Osteoblast (primary cell): ENCODE results near the gene LY6G6D. TPM values are rescaled to one million over a fixed set of nuclear protein-coding genes. Genes with fewer than 3 reads are reported as not detected.
A peak's percentile ranks its signal among the peaks of the same experiment; 100 is the strongest.

ENCODE experiments used
- DNase-seq: peaks from one replicate; pipeline ENCODE4 v3.0.0; 2011; ENCODE audit warnings: low spot score, mixed read lengths; ENCODE audit not compliant: insufficient read length; ENCODE audit errors: missing footprints
- H2AFZ ChIP-seq: 2 replicates; pipeline ENCODE4 v1.6.0; 2011; ENCODE audit warnings: mild to moderate bottlenecking, low read length
- H3K27ac ChIP-seq: 2 replicates; pipeline ENCODE4 v1.5.1; 2011; ENCODE audit warnings: mild to moderate bottlenecking, low read depth, low read length, moderate library complexity
- H3K27me3 ChIP-seq: 2 replicates; pipeline ENCODE4 v1.6.0; 2012; ENCODE audit warnings: mild to moderate bottlenecking, control low read depth, inconsistent platforms, low read length, moderate library complexity; ENCODE audit not compliant: insufficient read depth
- H3K36me3 ChIP-seq: 2 replicates; pipeline ENCODE4 v1.5.1; 2011; ENCODE audit warnings: mild to moderate bottlenecking, low read length, control low read depth, moderate library complexity; ENCODE audit not compliant: insufficient read depth
- H3K4me1 ChIP-seq: 2 replicates; pipeline ENCODE4 v1.5.1; 2011; ENCODE audit warnings: mild to moderate bottlenecking, low read length, control low read depth, moderate library complexity; ENCODE audit not compliant: insufficient read depth
- H3K4me2 ChIP-seq: 2 replicates; pipeline ENCODE4 v1.6.0; 2011; ENCODE audit warnings: mild to moderate bottlenecking, low read length; ENCODE audit not compliant: insufficient read depth
- H3K4me3 ChIP-seq: fragments of 200-600 bp; sonication (generic); 3 replicates; pipeline ENCODE4 v1.5.1; 2012; ENCODE audit warnings: mild to moderate bottlenecking, low read length, inconsistent platforms; ENCODE audit not compliant: insufficient read depth
- H3K79me2 ChIP-seq: 2 replicates; pipeline ENCODE4 v1.6.0; 2012; ENCODE audit warnings: mild to moderate bottlenecking, low read length, control low read depth, inconsistent platforms; ENCODE audit not compliant: insufficient read depth
- H3K9me3 ChIP-seq: 2 replicates; pipeline ENCODE4 v1.5.1; 2011; ENCODE audit warnings: low read depth, low read length, control low read depth
- H4K20me1 ChIP-seq: 2 replicates; pipeline ENCODE4 v1.6.0; 2012; ENCODE audit warnings: mild to moderate bottlenecking, low read length, control low read depth; ENCODE audit not compliant: insufficient read depth
- total RNA-seq: library from RNA; depleted of rRNA; stranded (reverse); fragments of >200 nt; gene quantifications from 2 replicates; pipeline ENCODE4 v1.2.3, GENCODE V29; 2012
- TF ChIP-seq, protein P1 (sequence below): IDR thresholded peaks from 2 replicates; pipeline ENCODE4 v1.5.1; 2011; ENCODE audit warnings: mild to moderate bottlenecking, low read depth, low read length, moderate library complexity; ENCODE audit errors: extremely low read depth

Gene LY6G6D
- total RNA-seq, 1 donor = not detected

DNA sequence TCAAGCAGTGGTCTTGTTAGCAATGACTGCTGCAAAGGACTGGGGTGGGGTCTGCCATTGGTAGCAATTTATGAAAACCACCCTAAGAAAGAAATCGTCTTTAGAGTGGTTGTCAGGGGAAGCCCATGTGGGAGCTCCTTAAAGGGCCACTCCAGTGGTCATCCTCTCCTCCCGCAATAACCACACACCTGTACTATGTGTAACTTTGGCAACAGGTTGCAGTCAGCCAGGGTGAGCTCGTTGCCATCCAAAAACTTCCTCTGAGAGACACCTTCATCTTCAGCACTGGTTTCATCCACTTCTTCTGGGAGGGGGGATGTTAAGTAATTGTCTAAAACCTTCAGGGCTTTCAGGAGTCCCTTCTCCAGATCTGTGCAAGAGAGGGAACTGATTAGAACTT, 16.9 kb downstream of the LY6G6D start:
- no peak overlapping the region for H3K4me3 ChIP-seq
- H4K20me1 ChIP-seq = peaks cover 28% of the 10 kb centered on the region
- H3K27ac ChIP-seq = no peak overlapping the region
- peaks cover 44% of the 10 kb centered on the region for H3K36me3 ChIP-seq
- TF ChIP-seq, protein P1, sequence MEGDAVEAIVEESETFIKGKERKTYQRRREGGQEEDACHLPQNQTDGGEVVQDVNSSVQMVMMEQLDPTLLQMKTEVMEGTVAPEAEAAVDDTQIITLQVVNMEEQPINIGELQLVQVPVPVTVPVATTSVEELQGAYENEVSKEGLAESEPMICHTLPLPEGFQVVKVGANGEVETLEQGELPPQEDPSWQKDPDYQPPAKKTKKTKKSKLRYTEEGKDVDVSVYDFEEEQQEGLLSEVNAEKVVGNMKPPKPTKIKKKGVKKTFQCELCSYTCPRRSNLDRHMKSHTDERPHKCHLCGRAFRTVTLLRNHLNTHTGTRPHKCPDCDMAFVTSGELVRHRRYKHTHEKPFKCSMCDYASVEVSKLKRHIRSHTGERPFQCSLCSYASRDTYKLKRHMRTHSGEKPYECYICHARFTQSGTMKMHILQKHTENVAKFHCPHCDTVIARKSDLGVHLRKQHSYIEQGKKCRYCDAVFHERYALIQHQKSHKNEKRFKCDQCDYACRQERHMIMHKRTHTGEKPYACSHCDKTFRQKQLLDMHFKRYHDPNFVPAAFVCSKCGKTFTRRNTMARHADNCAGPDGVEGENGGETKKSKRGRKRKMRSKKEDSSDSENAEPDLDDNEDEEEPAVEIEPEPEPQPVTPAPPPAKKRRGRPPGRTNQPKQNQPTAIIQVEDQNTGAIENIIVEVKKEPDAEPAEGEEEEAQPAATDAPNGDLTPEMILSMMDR = no peak
- H3K9me3 ChIP-seq = no peaks in the 10 kb centered on the region
- H3K4me1 ChIP-seq = peaks cover 33% of the 10 kb centered on the region
- no peaks in the 10 kb centered on the region for H3K27me3 ChIP-seq
- no peak for DNase-seq
- H3K79me2 ChIP-seq = peaks cover 53% of the 10 kb centered on the region
- no peak overlapping the region for H2AFZ ChIP-seq
- no peak overlapping the region for H3K4me2 ChIP-seq

DNA sequence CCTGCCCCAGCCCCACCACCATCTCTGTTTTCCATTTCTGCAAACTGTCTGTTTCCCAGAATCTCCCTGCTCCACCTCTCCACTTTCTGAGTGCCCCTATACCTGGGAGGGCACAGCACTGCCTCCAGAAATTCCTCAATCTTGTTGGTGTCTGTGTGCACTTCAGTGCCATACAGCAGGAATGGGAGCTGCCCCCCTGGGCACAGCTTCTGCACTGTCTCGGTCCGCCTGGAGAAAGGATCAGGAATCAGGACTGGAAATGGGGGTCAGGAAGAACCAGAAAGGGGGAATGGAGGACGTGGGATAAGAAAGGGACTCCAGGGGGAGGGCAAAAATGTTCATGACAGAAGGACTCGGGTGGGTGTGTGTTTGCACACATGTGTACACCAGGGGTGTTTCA, 18.6 kb downstream of the LY6G6D start:
- peak overlapping the region; percentile 89 for H3K4me3 ChIP-seq

DNA sequence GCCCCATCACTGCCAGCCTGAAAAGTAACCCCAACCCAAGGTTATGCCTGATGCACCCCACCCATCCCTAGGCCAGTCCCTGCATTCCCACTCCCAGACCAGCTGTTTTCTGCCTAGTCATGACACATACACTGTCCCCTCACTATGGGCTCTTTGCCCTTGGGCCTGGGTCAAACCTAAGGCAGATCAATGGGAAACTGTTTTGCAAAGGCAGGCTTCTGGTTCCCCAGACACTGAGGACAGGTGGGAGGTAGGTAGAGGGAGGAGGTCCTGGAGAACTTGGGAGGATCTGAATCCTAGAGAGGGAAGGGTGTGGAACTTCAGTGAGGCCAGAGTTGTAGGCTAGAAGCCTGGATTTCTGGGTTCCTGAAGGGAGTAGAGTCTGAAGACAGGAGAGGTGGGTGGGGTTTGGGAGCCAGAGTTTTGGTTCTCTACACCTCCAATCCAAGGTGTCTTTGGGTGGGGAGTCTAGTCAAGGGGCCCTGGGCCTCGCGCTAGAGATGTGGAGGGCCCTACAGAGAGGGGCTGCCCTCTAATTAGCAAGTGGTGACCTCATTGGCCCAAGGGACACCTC, 19.2 kb downstream of the LY6G6D start:
- peak overlapping the region; percentile 82 for H3K27ac ChIP-seq
- peak overlapping the region; percentile 99 for H3K4me2 ChIP-seq
- TF ChIP-seq, protein P1 = no peak
- H3K36me3 ChIP-seq = peaks cover 38% of the 10 kb centered on the region
- H3K27me3 ChIP-seq = no peaks in the 10 kb centered on the region
- peaks cover 26% of the 10 kb centered on the region for H4K20me1 ChIP-seq
- peaks cover 47% of the 10 kb centered on the region for H3K79me2 ChIP-seq
- no peak for DNase-seq
- peaks cover 45% of the 10 kb centered on the region for H3K4me1 ChIP-seq
- peak overlapping the region; percentile 79 for H2AFZ ChIP-seq
- no peaks in the 10 kb centered on the region for H3K9me3 ChIP-seq
- H3K4me3 ChIP-seq = peak overlapping the region; percentile 89

More for the DNA sequence above, 18.6 kb downstream of the LY6G6D start:
- Histone ChIP-seq H3K4me1 (peaks cover 45% of the 10 kb centered on the region), H3K4me2 (peak overlapping the region; percentile 99), H3K79me2 (peaks cover 52% of the 10 kb centered on the region), H3K36me3 (peaks cover 38% of the 10 kb centered on the region), H3K9me3 (no peaks in the 10 kb centered on the region), H4K20me1 (peaks cover 26% of the 10 kb centered on the region), H3K27me3 (no peaks in the 10 kb centered on the region), H2AFZ (no peak overlapping the region), H3K27ac (peak overlapping the region; percentile 82)
- DNase-seq = no peak
- TF ChIP-seq, protein P1 = no peak

DNA sequence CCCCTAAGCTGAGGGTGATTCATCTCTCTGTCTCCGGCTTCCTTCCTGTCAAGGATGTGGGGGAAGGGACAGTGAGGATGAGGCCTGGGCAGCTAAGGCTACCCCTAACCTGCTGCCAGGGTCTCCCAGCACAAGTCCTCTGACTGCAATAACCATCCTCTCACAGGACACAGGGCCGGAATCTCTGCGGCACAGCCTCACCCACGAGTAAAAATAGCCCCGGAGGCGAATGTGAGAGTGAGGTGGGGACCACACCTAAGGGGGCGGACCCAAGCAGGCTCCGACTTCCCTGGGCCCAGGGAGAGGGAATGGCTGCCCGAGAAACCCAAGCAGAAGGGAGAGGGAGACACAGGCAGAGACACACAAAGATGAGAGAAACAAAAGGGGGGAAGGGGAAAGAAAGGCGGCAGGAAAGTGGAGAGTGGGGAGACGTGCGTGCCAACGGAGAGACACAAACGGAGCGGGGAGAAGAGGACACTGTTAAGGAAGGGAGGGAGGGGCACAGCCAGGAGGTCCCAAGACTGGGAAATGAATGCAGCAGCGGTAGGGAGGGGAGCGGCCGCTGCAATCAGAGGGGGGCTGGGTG, 19.8 kb downstream of the LY6G6D start:
- Histone ChIP-seq H3K27ac (peak overlapping the region; percentile 82), H3K79me2 (peaks cover 48% of the 10 kb centered on the region), H3K27me3 (no peaks in the 10 kb centered on the region), H3K4me2 (peak overlapping the region; percentile 99), H2AFZ (peak overlapping the region; percentile 79), H3K4me3 (peak overlapping the region; percentile 89), H3K4me1 (peaks cover 48% of the 10 kb centered on the region), H3K36me3 (peaks cover 38% of the 10 kb centered on the region), H3K9me3 (no peaks in the 10 kb centered on the region), H4K20me1 (peaks cover 26% of the 10 kb centered on the region)
- peak; percentile 94 for DNase-seq
- TF ChIP-seq, protein P1 = no peak
